SW 1271 (cell line): ENCODE data around the gene RNASEH2A.

Experiments
- DNase-seq, 2 experiments: peaks; one replicate each; lab custom pipeline; 2025; lab: John Stamatoyannopoulos, UW

RNASEH2A gene

DNA sequence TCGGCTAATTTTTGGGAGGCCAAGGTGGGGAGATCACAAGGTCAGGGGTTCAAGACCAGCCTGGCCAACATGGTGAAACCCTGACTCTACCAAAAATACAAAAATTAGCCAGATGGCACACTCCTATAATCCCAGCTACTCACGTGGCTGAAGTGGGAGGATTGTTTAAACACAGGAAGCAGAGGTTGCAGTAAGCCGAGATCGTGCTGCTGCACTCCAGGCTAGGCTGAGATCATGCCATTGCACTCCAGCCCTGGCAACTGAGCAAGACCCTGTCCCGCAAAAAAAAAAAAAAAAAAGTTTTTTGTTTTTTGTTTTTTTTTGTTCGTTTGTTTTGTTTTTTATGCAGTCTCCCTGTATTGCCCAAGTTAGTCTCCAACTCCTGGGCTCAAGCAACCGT is 53.2 kb downstream of the RNASEH2A start:
- DNase-seq = no peak
